HCEC 1CT (cell line): ENCODE results near the gene SLC2A4RG.

ENCODE experiments used
- DNase-seq: peaks from one replicate; pipeline ENCODE4 v3.0.0-alpha.2; 2017

Gene SLC2A4RG

DNA sequence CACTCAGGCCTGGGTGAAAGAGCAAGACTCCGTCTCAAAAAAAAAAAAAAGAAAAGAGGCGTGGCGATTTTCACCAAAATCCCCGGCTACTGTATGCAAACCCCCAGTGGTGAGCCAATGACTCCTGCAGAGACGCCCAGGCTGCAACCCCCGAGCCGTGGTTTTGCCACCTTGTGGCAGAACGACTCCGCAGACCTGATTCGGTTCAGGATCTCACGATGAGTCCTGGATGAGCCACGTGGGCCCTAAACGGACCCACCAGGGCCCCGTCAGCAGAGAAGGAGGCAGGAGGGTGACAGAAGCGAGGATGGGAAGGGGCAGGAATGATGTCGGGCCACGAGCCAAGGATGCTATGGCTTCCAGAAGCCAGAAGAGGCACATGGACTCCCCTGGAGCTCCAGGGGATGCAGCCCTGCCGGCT, 42.5 kb downstream of the SLC2A4RG start:
- no peak for DNase-seq

DNA sequence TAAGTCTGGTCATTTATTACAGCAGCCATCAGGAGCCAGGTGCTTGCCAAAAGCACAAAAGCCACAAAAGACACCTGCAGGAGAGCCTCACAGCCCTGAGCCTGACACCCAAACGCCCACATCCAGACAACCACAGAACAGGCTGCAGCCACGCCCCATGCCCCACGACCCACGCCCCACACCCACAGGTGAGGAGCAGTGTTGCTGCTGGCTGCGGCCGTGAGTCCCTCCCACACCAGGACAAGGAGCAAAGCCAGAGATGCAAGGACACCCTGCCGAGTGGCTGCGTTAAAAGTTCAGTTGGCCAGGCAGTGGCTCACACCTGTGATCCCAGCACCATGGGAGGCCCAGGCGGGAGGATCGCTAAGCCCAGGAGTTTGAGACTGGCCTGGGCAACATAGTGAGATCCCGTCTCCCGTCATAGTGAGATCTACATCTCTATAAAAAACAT, 43.0 kb downstream of the SLC2A4RG start:
- DNase-seq = no peak

DNA sequence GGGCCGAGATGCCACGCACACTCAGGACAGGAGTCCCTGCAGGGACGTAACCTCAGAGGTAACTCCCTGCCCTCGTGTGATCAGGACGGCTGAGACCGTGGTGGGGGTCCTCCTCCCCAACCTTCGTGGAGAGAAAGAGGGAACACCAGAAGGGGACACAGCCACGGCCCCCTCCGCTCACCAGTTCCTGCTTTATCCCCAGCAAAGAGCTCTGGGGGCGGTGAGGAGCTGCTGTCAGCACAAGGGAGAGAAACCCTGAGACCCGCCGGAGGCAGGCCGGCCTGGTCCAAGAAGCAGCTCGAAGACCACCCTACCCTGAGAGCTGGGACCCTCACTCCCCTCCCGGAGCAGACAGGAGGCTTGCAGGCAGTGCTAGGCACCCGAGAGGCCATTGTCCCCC, 44.4 kb downstream of the SLC2A4RG start:
- DNase-seq = no peak

DNA sequence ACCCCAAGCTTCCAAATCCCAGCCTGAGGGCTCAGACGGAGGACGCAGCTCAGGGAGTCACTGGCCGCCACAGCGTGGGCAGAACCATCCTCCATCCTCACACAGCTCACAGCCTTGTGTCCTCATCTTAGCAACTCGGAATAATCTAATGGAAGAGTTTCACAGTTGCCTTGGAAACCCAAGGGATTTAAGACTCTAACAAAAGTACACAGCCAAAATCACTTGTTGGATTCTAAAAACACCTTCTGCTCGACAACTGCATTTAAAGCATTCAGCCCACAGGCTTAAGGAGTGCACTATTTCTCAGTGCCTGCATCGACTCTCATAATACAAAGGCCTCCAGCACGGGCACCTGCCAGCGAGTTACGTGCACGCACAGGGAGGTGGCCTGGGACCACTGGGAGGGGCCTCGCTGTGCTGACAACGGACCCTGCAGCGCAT, 46.1 kb downstream of the SLC2A4RG start:
- DNase-seq = no peak

GRCh38 chr20:63787302-63787701, 47.7 kb downstream of the SLC2A4RG start:
- no peak for DNase-seq

DNA sequence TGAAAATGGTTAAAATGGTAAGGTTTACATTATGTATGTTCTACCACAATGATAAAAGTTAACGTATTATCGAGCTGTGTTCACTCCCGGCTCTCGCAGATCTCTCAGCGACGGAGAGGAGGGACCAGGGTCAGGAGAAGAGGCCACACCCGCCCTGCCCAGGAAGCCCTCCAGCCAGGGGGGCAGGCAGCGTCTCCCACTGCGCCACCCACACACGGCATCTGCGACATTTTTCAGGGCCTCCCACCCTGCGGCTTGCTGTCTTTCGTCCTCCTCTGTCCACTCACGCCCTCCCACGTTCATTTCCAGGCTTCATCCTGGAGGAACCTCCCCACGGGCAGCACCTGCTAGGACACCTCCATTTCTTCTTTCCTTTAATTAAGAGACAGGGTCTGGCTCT, 48.2 kb downstream of the SLC2A4RG start:
- DNase-seq = no peak

GRCh38 chr20:63789836-63790571, 50.4 kb downstream of the SLC2A4RG start:
- DNase-seq = no peak

GRCh38 chr20:63790572-63791168, 51.1 kb downstream of the SLC2A4RG start:
- no peak for DNase-seq

GRCh38 chr20:63791497-63792156, 52.1 kb downstream of the SLC2A4RG start:
- no peak for DNase-seq

DNA sequence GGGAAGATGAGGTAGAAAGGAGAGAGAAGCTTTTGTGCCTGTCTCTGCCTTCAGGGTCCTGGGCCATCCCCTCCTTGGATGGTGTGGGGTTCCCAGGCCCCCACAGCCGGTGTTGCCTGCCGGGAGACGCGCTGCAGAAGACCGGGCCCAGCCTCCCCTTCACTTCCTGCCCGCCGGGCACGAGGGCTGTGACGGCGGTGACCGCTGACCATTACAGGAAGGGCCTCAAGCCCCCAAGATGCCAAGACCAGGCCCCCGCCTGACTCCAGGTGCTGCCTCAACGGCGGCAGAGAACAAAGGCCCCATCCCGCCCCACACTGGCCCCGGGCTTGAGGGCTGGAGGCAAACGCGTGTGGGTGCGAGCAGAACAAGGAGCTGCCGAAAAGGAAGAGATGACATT, 53.3 kb downstream of the SLC2A4RG start:
- DNase-seq = no peak
